Measurements from ENCODE around the gene MMP24OS. TPM values are rescaled to one million over a fixed set of nuclear protein-coding genes. Genes with fewer than 3 reads are reported as not detected.

MMP24OS gene
- total RNA-seq, 3 donors from 2014 or later = 17.4 to 34.1 (median 32.9) TPM

GRCh38 chr20:35297740-35298139 lies 19.8 kb upstream of the MMP24OS start:
- Histone ChIP-seq H3K9me3 (no peaks in the 10 kb centered on the region), H3K27me3 (peaks cover 0 to 10% of the 10 kb centered on the region in 2 donors), H3K36me3 (no peaks in the 10 kb centered on the region), H3K4me3 (no peak overlapping the region), H3K4me1 (no peaks in the 10 kb centered on the region), H3K27ac (no peak overlapping the region)
- intact Hi-C loops (cut with DNase I; ENCODE audit: low total_unique reads) = no loop called here
- TF ChIP-seq POLR2AphosphoS5 (IDR thresholded peaks at IDR 0.05) (no peak), CTCF (IDR thresholded peaks at IDR 0.05) (no peak), POLR2A (IDR thresholded peaks at IDR 0.05) (no peak)
- no peak for DNase-seq (ENCODE audit: low spot score in 2 of 2)

- TF ChIP-seq CTCF (IDR thresholded peaks at IDR 0.05) = no peak
- no peak for TF ChIP-seq POLR2AphosphoS5 (IDR thresholded peaks at IDR 0.05)
- TF ChIP-seq POLR2A (IDR thresholded peaks at IDR 0.05) = no peak
- intact Hi-C loops (cut with DNase I; ENCODE audit: low total_unique reads) = no loop called here
- no peak for DNase-seq (ENCODE audit: low spot score in 2 of 2)
These were observed 19.2 kb upstream of the MMP24OS start for GRCh38 chr20:35297155-35297554.

GRCh38 chr20:35296101-35296554 lies 18.2 kb upstream of the MMP24OS start:
- no peak for DNase-seq (ENCODE audit: low spot score in 2 of 2)
- TF ChIP-seq POLR2A (IDR thresholded peaks at IDR 0.05) = no peak
- no peak for TF ChIP-seq CTCF (IDR thresholded peaks at IDR 0.05)
- no peak for TF ChIP-seq POLR2AphosphoS5 (IDR thresholded peaks at IDR 0.05)
- Histone ChIP-seq H3K9me3 (no peaks in the 10 kb centered on the region), H3K4me3 (no peak overlapping the region), H3K27me3 (peaks cover 0 to 10% of the 10 kb centered on the region in 2 donors), H3K36me3 (no peaks in the 10 kb centered on the region), H3K4me1 (no peaks in the 10 kb centered on the region), H3K27ac (no peak overlapping the region)
- intact Hi-C loops (cut with DNase I; ENCODE audit: low total_unique reads) = no loop called here

More at GRCh38 chr20:35297155-35297554, 19.2 kb upstream of the MMP24OS start:
- Histone ChIP-seq H3K4me3 (no peak overlapping the region), H3K4me1 (no peaks in the 10 kb centered on the region), H3K27ac (no peak overlapping the region), H3K9me3 (no peaks in the 10 kb centered on the region), H3K27me3 (peaks cover 0 to 10% of the 10 kb centered on the region in 2 donors), H3K36me3 (no peaks in the 10 kb centered on the region)

GRCh38 chr20:35295674-35296073 lies 17.8 kb upstream of the MMP24OS start:
- Histone ChIP-seq H3K27me3 (peaks cover 0 to 10% of the 10 kb centered on the region in 2 donors), H3K36me3 (no peaks in the 10 kb centered on the region), H3K4me1 (no peaks in the 10 kb centered on the region), H3K27ac (no peak overlapping the region), H3K9me3 (no peaks in the 10 kb centered on the region), H3K4me3 (no peak overlapping the region)
- TF ChIP-seq POLR2AphosphoS5 (IDR thresholded peaks at IDR 0.05) = no peak
- TF ChIP-seq CTCF (IDR thresholded peaks at IDR 0.05) = no peak
- no peak for TF ChIP-seq POLR2A (IDR thresholded peaks at IDR 0.05)
- intact Hi-C loops (cut with DNase I; ENCODE audit: low total_unique reads) = no loop called here
- DNase-seq (ENCODE audit: low spot score in 2 of 2) = no peak

GRCh38 chr20:35295058-35295457 lies 17.1 kb upstream of the MMP24OS start:
- Histone ChIP-seq H3K4me1 (no peaks in the 10 kb centered on the region), H3K27me3 (peaks cover 0 to 10% of the 10 kb centered on the region in 2 donors), H3K36me3 (no peaks in the 10 kb centered on the region), H3K9me3 (no peaks in the 10 kb centered on the region), H3K4me3 (no peak overlapping the region), H3K27ac (no peak overlapping the region)
- TF ChIP-seq POLR2A (IDR thresholded peaks at IDR 0.05) (no peak), CTCF (IDR thresholded peaks at IDR 0.05) (no peak)
- DNase-seq (ENCODE audit: low spot score in 2 of 2) = no peak
- intact Hi-C loops (cut with DNase I; ENCODE audit: low total_unique reads) = no loop called here

All from breast epithelium (tissue), 4 donors.